RWPE2 (cell line): Measurements from ENCODE around the gene STPG3.

ENCODE experiments used
- ATAC-seq: fragments of 200-7000 bp; cut with Tn5 transposase; 3 replicates; pipeline ENCODE4 v1.9.1; 2021; ENCODE audit warnings: low read depth
- DNase-seq: peaks from one replicate; pipeline ENCODE4 v3.0.0-alpha.2; 2020; ENCODE audit warnings: low spot score
- H3K27ac ChIP-seq: fragments of 450-650 bp; 2 replicates; pipeline ENCODE4 v1.5.1; 2017; ENCODE audit warnings: mild to moderate bottlenecking; ENCODE audit not compliant: poor library complexity, severe bottlenecking
- H3K27me3 ChIP-seq: fragments of 250-450 bp; sonication (Bioruptor Pico); 2 replicates; pipeline ENCODE4 v1.5.1; 2021; ENCODE audit warnings: mild to moderate bottlenecking, moderate library complexity; ENCODE audit not compliant: insufficient read depth, poor library complexity, severe bottlenecking
- H3K36me3 ChIP-seq: fragments of 250-450 bp; sonication (Bioruptor Pico); 2 replicates; pipeline ENCODE4 v1.5.1; 2020; ENCODE audit warnings: low read depth, mild to moderate bottlenecking, moderate library complexity
- H3K4me1 ChIP-seq: fragments of 250-450 bp; sonication (Bioruptor Pico); 2 replicates; pipeline ENCODE4 v1.5.1; 2021; ENCODE audit warnings: mild to moderate bottlenecking, moderate library complexity; ENCODE audit not compliant: insufficient read depth, poor library complexity, severe bottlenecking
- H3K4me3 ChIP-seq: fragments of 250-450 bp; sonication (Bioruptor Pico); 2 replicates; pipeline ENCODE4 v1.5.1; 2021; ENCODE audit warnings: mild to moderate bottlenecking, moderate library complexity; ENCODE audit not compliant: severe bottlenecking
- H3K9me3 ChIP-seq: fragments of 250-450 bp; sonication (Bioruptor Pico); 2 replicates; pipeline ENCODE4 v1.5.1; 2021; ENCODE audit warnings: mild to moderate bottlenecking, moderate library complexity; ENCODE audit not compliant: severe bottlenecking
- CTCF ChIP-seq: fragments of 450-650 bp; IDR thresholded peaks from one replicate; pipeline ENCODE4 v1.5.1; 2017; ENCODE audit warnings: mild to moderate bottlenecking, moderate library complexity; ENCODE audit not compliant: poor library complexity, severe bottlenecking

Gene STPG3

GRCh38 chr9:137298401-137299202 is 47.5 kb downstream of the STPG3 start:
- H3K4me3 ChIP-seq, result no peak overlapping the region
- TF ChIP-seq CTCF, result no peak
- H3K9me3 ChIP-seq, result no peaks in the 10 kb centered on the region
- peaks cover 4% of the 10 kb centered on the region for H3K27me3 ChIP-seq
- ATAC-seq, result no peak
- H3K4me1 ChIP-seq, result peaks cover 14% of the 10 kb centered on the region
- no peak for DNase-seq
- no peaks in the 10 kb centered on the region for H3K36me3 ChIP-seq
- no peak overlapping the region for H3K27ac ChIP-seq

- no peak overlapping the region for H3K27ac ChIP-seq
- H3K36me3 ChIP-seq, result no peaks in the 10 kb centered on the region
- ATAC-seq, result no peak
- H3K4me1 ChIP-seq, result peaks cover 14% of the 10 kb centered on the region
- no peak for DNase-seq
- H3K4me3 ChIP-seq, result no peak overlapping the region
- no peak for TF ChIP-seq CTCF
- H3K27me3 ChIP-seq, result peaks cover 4% of the 10 kb centered on the region
- no peaks in the 10 kb centered on the region for H3K9me3 ChIP-seq
These were observed 48.1 kb downstream of the STPG3 start for GRCh38 chr9:137299203-137299565.

GRCh38 chr9:137299938-137300337 is 48.9 kb downstream of the STPG3 start:
- no peaks in the 10 kb centered on the region for H3K36me3 ChIP-seq
- no peak overlapping the region for H3K27ac ChIP-seq
- TF ChIP-seq CTCF, result no peak
- peaks cover 14% of the 10 kb centered on the region for H3K4me1 ChIP-seq
- no peak for ATAC-seq
- H3K27me3 ChIP-seq, result peaks cover 4% of the 10 kb centered on the region
- H3K9me3 ChIP-seq, result no peaks in the 10 kb centered on the region
- no peak for DNase-seq
- peak overlapping the region; percentile 44 for H3K4me3 ChIP-seq

- ATAC-seq (no peak), DNase-seq (no peak)
- Histone ChIP-seq H3K4me1 (peaks cover 14% of the 10 kb centered on the region), H3K9me3 (no peaks in the 10 kb centered on the region), H3K36me3 (no peaks in the 10 kb centered on the region), H3K4me3 (peak overlapping the region; percentile 44), H3K27ac (no peak overlapping the region), H3K27me3 (peaks cover 4% of the 10 kb centered on the region)
- TF ChIP-seq CTCF, result no peak
These were observed 49.5 kb downstream of the STPG3 start for GRCh38 chr9:137300567-137301080.
